ENCODE measurements around the gene FOXF1. TPM values are rescaled to one million over a fixed set of nuclear protein-coding genes. Genes with fewer than 3 reads are reported as not detected.

FOXF1 gene
- total and polyA plus RNA-seq, 2 experiments from 2014 or later, result 2.6 to 4.4 TPM

DNA sequence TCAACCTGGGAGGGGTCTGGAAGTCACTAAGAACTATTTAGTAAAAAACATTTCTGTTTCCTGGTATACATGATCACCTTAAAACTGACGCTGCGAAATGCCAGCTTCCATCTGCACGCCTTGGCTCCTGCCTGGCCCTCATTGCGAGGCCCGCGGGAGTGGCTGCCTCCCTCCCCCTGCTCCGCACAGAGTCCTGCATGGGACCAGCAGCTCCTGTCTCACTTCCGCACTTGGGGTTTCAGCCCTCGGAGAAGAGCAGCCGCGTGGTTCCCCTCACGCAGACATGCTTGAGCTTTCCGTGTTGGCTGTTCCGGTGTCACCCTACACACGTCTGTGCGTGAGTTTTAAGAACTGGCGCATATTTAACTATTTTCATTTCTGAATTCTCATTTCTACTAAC is 26.3 kb downstream of the FOXF1 start:
- TF ChIP-seq, protein P1, sequence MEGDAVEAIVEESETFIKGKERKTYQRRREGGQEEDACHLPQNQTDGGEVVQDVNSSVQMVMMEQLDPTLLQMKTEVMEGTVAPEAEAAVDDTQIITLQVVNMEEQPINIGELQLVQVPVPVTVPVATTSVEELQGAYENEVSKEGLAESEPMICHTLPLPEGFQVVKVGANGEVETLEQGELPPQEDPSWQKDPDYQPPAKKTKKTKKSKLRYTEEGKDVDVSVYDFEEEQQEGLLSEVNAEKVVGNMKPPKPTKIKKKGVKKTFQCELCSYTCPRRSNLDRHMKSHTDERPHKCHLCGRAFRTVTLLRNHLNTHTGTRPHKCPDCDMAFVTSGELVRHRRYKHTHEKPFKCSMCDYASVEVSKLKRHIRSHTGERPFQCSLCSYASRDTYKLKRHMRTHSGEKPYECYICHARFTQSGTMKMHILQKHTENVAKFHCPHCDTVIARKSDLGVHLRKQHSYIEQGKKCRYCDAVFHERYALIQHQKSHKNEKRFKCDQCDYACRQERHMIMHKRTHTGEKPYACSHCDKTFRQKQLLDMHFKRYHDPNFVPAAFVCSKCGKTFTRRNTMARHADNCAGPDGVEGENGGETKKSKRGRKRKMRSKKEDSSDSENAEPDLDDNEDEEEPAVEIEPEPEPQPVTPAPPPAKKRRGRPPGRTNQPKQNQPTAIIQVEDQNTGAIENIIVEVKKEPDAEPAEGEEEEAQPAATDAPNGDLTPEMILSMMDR (IDR thresholded peaks at IDR 0.05; ENCODE audit: low read depth, low read length), result no peak
- no peak for DNase-seq (ENCODE audit: low read depth in 1 of 2, low spot score in 1 of 2)

DNA sequence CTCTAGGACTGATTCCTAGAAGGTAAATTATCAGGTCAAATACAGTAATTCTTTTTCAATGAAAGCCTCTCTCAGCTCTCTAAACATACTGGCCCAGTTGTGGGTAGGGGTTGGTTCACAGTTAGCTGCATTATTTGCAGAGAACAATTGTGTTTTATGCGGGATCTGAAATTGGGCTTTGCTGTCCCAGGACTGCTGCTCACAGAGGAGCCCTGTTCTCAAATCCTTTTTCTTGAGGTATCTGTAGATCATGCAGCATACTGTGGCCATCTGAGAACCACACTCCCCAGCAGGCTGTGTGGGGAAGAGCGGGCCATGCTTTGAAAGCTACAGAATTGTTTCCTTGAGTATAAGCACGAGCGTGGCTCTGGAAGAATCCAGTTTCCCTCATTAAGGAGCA is 27.2 kb downstream of the FOXF1 start:
- no peak for DNase-seq (ENCODE audit: low read depth in 1 of 2, low spot score in 1 of 2)
- no peak overlapping the region for H3K4me3 ChIP-seq
- H3K4me1 ChIP-seq (ENCODE audit: low read depth), result no peaks in the 10 kb centered on the region
- H3K9me3 ChIP-seq (ENCODE audit: low read depth), result no peaks in the 10 kb centered on the region
- peaks cover 20% of the 10 kb centered on the region for H3K36me3 ChIP-seq
- TF ChIP-seq, protein P1 (IDR thresholded peaks at IDR 0.05; ENCODE audit: low read depth, low read length), result no peak
- H3K27ac ChIP-seq, result no peak overlapping the region
- no peaks in the 10 kb centered on the region for H3K27me3 ChIP-seq

More for the DNA sequence above, 26.3 kb downstream of the FOXF1 start:
- Histone ChIP-seq H3K4me1 (ENCODE audit: low read depth) (no peaks in the 10 kb centered on the region), H3K4me3 (no peak overlapping the region), H3K27ac (no peak overlapping the region), H3K36me3 (peaks cover 18% of the 10 kb centered on the region), H3K9me3 (ENCODE audit: low read depth) (no peaks in the 10 kb centered on the region), H3K27me3 (no peaks in the 10 kb centered on the region)

DNA sequence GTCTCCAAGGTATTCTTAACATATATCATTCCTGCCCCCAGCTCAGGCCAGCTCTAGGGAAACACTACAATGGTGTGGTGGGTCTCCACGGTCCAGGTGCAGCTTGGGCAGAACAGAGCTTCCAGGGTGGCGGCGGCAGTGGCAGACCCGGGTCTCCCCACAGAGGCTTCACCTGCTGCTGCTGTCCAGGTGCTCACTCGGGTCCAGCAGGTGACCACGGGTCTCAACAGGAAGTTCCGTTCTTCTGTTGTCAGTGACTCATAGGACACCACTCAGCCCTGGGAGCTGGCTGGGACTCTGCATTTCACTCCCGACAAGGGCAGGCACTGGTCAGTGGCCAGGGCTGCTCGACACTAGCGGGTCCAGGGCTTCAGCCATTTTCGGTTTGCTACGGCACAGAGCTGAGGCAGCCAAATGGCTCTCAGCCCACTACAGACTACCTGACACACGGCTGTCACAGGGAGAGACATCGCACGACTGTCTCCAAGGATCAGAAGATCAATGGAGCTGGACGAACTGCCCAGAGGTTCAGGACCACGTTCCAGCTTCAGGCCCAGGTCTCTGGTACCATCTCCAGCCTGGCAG is 28.0 kb downstream of the FOXF1 start:
- Histone ChIP-seq H3K27ac (no peak overlapping the region), H3K4me3 (no peak overlapping the region), H3K36me3 (peaks cover 20% of the 10 kb centered on the region), H3K4me1 (ENCODE audit: low read depth) (no peaks in the 10 kb centered on the region), H3K27me3 (no peaks in the 10 kb centered on the region), H3K9me3 (ENCODE audit: low read depth) (no peaks in the 10 kb centered on the region)
- TF ChIP-seq, protein P1 (IDR thresholded peaks at IDR 0.05; ENCODE audit: low read depth, low read length), result no peak
- DNase-seq (ENCODE audit: low read depth in 1 of 2, low spot score in 1 of 2), result no peak

DNA sequence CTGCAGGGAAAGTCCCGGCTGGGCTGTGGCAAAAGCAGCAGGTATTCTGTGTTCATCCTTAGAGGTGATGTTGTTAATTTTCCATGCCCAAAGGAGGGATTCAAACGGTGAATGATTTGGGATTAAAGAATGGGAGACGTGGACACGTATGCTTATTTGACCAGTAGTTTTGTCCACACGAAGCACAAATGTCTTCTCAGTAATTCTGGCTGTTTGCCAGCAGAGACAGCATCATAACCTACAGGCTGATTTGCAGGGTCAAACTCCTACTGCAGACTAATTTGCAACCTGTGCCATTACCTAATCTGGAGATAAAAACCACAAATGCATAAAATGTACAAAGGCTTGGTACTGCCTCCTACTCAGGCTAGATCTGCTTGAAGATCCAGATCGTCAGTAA is 30.6 kb downstream of the FOXF1 start:
- Histone ChIP-seq H3K27me3 (no peaks in the 10 kb centered on the region), H3K27ac (no peak overlapping the region), H3K4me1 (ENCODE audit: low read depth) (no peaks in the 10 kb centered on the region), H3K9me3 (ENCODE audit: low read depth) (no peaks in the 10 kb centered on the region), H3K4me3 (no peak overlapping the region), H3K36me3 (peaks cover 20% of the 10 kb centered on the region)
- TF ChIP-seq, protein P1 (IDR thresholded peaks at IDR 0.05; ENCODE audit: low read depth, low read length), result no peak
- DNase-seq (ENCODE audit: low read depth in 1 of 2, low spot score in 1 of 2), result no peak

DNA sequence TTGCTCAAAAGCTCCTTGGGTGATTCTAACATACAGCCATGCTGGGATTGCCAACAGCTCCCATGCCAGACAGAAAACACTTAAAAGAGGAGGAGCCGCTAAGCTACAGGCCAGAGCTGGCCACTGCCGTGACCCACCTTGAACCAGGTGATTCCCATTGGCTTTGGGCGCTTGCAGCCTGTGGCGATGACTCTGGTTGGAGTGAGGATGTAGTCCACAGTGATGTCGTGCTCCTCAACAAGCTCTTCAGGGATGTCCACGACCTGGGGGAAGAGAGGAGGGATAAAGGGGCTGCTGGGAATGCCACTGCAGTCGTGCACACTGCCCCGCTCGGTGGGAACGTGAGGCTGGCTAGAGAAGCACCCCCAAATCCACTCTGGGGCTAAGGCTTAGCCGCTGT is 31.2 kb downstream of the FOXF1 start:
- TF ChIP-seq, protein P1 (IDR thresholded peaks at IDR 0.05; ENCODE audit: low read depth, low read length), result no peak
- DNase-seq (ENCODE audit: low read depth in 1 of 2, low spot score in 1 of 2), result no peak
- no peak overlapping the region for H3K4me3 ChIP-seq
- H3K27me3 ChIP-seq, result no peaks in the 10 kb centered on the region
- peaks cover 20% of the 10 kb centered on the region for H3K36me3 ChIP-seq
- no peaks in the 10 kb centered on the region for H3K9me3 ChIP-seq (ENCODE audit: low read depth)
- no peak overlapping the region for H3K27ac ChIP-seq
- H3K4me1 ChIP-seq (ENCODE audit: low read depth), result no peaks in the 10 kb centered on the region
